SK-N-MC (cell line): ENCODE measurements around the gene RUNX2.

Source experiments
- FOXP2 ChIP-seq: optimal IDR thresholded peaks from 2 replicates; pipeline ENCODE3; 2011; ENCODE audit warnings: mild to moderate bottlenecking, moderate library complexity; ENCODE audit not compliant: insufficient read depth; ENCODE audit errors: extremely low read length, control extremely low read depth
- POLR2AphosphoS5 ChIP-seq: IDR thresholded peaks from 2 replicates; pipeline ENCODE4 v1.6.1; 2012; ENCODE audit warnings: mild to moderate bottlenecking, low read depth, low read length, borderline replicate concordance

- TF ChIP-seq POLR2AphosphoS5: no peak
- no peak for TF ChIP-seq FOXP2
These were observed 43.9 kb downstream of the RUNX2 start for GRCh38 chr6:45371924-45372573.
